Measurements from ENCODE around the gene SLC22A6.

DNA sequence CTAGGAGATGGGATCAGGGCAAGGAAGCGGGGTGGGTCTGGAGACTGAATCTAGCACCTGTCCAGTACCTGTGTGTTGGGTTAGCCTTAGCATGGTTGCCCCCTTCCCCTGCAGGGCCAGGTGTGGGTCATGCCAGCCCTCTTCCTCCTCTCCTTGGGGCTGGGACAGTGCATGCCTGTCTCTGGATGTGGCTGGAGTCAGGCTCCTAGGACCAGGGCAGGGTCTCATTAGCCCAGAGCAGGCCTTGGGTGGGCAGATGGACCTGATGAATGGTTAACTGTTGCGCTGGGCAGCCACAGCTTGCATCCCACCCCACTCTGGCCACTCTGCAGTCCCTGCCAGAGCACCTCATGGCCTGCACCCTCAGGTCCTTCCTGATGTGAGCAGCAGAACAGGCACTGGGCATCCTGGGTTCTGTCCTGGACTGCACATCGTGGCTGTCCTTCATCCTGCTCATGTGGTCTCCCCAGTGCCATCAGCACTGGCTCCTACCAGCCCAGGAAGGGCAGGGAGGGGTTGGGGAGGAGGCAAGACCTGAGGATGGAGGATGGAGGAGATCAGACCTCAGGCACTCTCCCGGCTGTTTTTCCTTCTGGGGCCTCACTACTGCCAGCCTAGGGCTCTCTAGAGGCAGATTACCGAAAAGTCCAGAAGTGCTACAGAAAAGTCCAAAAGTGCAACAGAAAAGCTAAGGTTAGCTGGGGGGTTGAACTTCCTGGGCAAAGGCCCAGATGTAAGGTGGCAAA lies 50.8 kb downstream of the SLC22A6 start:
- TF ChIP-seq GATA1 (IDR thresholded peaks at IDR 0.05; ENCODE audit: low read depth, low read length) = no peak
- no peak for TF ChIP-seq POLR2A (IDR thresholded peaks at IDR 0.05; ENCODE audit: low read length)

All from erythroblast (primary cell).